ENCODE results near the gene THEMIS. TPM values are rescaled to one million over a fixed set of nuclear protein-coding genes. Genes with fewer than 3 reads are reported as not detected.

Gene THEMIS
- total and polyA plus RNA-seq, 2 of the 4 experiments (the other 2 are of a cell fraction), result not detected

DNA sequence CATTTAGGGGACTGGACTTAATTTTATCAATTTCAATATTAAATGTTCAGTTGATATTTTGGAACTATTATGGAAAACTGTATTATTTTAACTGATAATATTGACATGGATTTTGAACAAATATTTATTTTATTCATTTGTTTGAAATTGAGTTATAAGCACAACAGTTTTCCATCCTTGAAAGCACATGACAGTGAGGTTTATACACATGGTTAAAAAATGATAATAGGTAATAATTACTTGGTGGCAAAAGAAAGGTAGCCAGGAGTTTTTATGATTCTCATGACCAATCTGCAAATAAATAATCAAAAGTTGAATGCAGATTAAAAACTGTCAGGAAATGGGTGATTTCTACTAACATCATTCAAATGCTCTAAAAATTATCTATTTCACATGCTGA, 210.3 kb downstream of the THEMIS start:
- Histone ChIP-seq H2AK9ac (replicated peaks; ENCODE audit: low read depth, low read length, poor library complexity) (no peak overlapping the region), H3K14ac (replicated peaks; ENCODE audit: low read depth, low read length) (no peak overlapping the region), H3K18ac (ENCODE audit: low read depth, low read length) (no peak overlapping the region), H4K91ac (ENCODE audit: insufficient read depth, low read depth, low read length) (no peak overlapping the region), H3K9ac (ENCODE audit: low read depth, low read length) (no peak overlapping the region), H3K4me3 (ENCODE audit: insufficient read depth, low read depth, low read length) (no peak overlapping the region), H3K36me3 (ENCODE audit: control insufficient read depth, insufficient read depth, low read length) (no peaks in the 10 kb centered on the region), H2BK15ac (ENCODE audit: low read depth, low read length) (no peak overlapping the region), H2AFZ (replicated peaks; ENCODE audit: low read length, poor library complexity) (no peak overlapping the region), H3K4ac (ENCODE audit: low read depth, low read length) (no peak overlapping the region), H2BK120ac (ENCODE audit: low read depth, low read length) (no peak overlapping the region), H3K79me1 (ENCODE audit: low read depth in 1 of 2, low read length in 2 of 2) (no peaks in the 10 kb centered on the region), H3K4me2 (ENCODE audit: low read depth, low read length) (no peak overlapping the region), H4K8ac (ENCODE audit: low read depth in 2 of 2, low read length in 2 of 2) (no peak overlapping the region), H3K56ac (ENCODE audit: extremely low read depth, insufficient read depth, low read length) (no peak overlapping the region), H4K20me1 (ENCODE audit: insufficient read depth, low read length) (no peaks in the 10 kb centered on the region), H3K23ac (ENCODE audit: low read depth, low read length) (no peak overlapping the region), H3K9me3 (ENCODE audit: control insufficient read depth, insufficient read depth, low read length) (no peaks in the 10 kb centered on the region), H3K9me1 (ENCODE audit: insufficient read depth, low read length) (no peaks in the 10 kb centered on the region), H3K27me3 (ENCODE audit: control insufficient read depth, insufficient read depth, low read length) (no peaks in the 10 kb centered on the region; the same call in 1 of the 2 replicates), H3K4me1 (ENCODE audit: control insufficient read depth, insufficient read depth, low read length) (no peaks in the 10 kb centered on the region), H4K5ac (ENCODE audit: low read depth, low read length) (no peak overlapping the region), H2BK20ac (ENCODE audit: low read depth, low read length) (no peak overlapping the region), H2AK5ac (ENCODE audit: low read depth, low read length) (no peak overlapping the region), H2BK5ac (ENCODE audit: low read depth, low read length, poor library complexity, severe bottlenecking) (no peak overlapping the region), H3K27ac (ENCODE audit: insufficient read depth, low read length) (no peak overlapping the region)
- ChIA-PET CTCF (interaction anchor here (1.0 kb wide), 1 partner anchor 48 kb away, joined by 3 read pairs; no protein-coding TSS in a partner anchor), POLR2A (ENCODE audit: unreplicated experiment) (no interaction called here)
- DNase-seq, result no peak
- TF ChIP-seq RFX5 (IDR thresholded peaks at IDR 0.05; ENCODE audit: low read depth, low read length) (no peak), FOS (IDR thresholded peaks at IDR 0.05; ENCODE audit: low read depth, low read length) (no peak), CHD1 (IDR thresholded peaks at IDR 0.05; ENCODE audit: low read depth, low read length) (no peak), MAZ (IDR thresholded peaks at IDR 0.05; ENCODE audit: borderline replicate concordance, low read depth, low read length) (no peak), CTCF (conservative IDR thresholded peaks at IDR 0.05; ENCODE audit: low read depth, low read length) (no peak), MXI1 (IDR thresholded peaks at IDR 0.05; ENCODE audit: borderline replicate concordance, low read depth, low read length) (no peak), BHLHE40 (IDR thresholded peaks at IDR 0.05; ENCODE audit: low read depth, low read length) (no peak), NFE2L2 (IDR thresholded peaks at IDR 0.05; ENCODE audit: low read depth, low read length) (no peak), RCOR1 (IDR thresholded peaks at IDR 0.05; ENCODE audit: insufficient replicate concordance, low read length) (no peak), RAD21 (IDR thresholded peaks at IDR 0.05; ENCODE audit: low read length) (no peak), SMC3 (IDR thresholded peaks at IDR 0.05; ENCODE audit: low read depth, low read length) (no peak), CEBPB (IDR thresholded peaks at IDR 0.05; ENCODE audit: low read depth, low read length) (no peak), POLR2A (IDR thresholded peaks at IDR 0.05; ENCODE audit: low read depth, low read length) (no peak), MAFK (IDR thresholded peaks at IDR 0.05; ENCODE audit: low read depth, low read length) (no peak)
- TF ChIP-seq, protein P1, sequence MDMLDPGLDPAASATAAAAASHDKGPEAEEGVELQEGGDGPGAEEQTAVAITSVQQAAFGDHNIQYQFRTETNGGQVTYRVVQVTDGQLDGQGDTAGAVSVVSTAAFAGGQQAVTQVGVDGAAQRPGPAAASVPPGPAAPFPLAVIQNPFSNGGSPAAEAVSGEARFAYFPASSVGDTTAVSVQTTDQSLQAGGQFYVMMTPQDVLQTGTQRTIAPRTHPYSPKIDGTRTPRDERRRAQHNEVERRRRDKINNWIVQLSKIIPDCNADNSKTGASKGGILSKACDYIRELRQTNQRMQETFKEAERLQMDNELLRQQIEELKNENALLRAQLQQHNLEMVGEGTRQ (IDR thresholded peaks at IDR 0.05; ENCODE audit: low read depth, low read length), result no peak
- TF ChIP-seq, protein P2, sequence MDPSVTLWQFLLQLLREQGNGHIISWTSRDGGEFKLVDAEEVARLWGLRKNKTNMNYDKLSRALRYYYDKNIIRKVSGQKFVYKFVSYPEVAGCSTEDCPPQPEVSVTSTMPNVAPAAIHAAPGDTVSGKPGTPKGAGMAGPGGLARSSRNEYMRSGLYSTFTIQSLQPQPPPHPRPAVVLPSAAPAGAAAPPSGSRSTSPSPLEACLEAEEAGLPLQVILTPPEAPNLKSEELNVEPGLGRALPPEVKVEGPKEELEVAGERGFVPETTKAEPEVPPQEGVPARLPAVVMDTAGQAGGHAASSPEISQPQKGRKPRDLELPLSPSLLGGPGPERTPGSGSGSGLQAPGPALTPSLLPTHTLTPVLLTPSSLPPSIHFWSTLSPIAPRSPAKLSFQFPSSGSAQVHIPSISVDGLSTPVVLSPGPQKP (IDR thresholded peaks at IDR 0.05; ENCODE audit: borderline replicate concordance, low read depth, low read length), result no peak
- in situ Hi-C loops (cut with MboI; ENCODE audit: low sequenced_read_pairs), result no loop called here
- no TSS peak for BruUV-seq (replicated peaks)
- no peak for ATAC-seq (ENCODE audit: low read depth)
- dilution Hi-C loops (cut with HindIII; ENCODE audit: low sequenced_read_pairs, unreplicated experiment), result no loop called here
- intact Hi-C loops (cut with micrococcal nuclease), result loop anchor here (2.0 kb wide), 1 partner anchor 136 kb away; no protein-coding TSS in a partner anchor

All from IMR-90 (cell line).